Measurements from ENCODE around the gene NTRK3.

NTRK3 gene

DNA sequence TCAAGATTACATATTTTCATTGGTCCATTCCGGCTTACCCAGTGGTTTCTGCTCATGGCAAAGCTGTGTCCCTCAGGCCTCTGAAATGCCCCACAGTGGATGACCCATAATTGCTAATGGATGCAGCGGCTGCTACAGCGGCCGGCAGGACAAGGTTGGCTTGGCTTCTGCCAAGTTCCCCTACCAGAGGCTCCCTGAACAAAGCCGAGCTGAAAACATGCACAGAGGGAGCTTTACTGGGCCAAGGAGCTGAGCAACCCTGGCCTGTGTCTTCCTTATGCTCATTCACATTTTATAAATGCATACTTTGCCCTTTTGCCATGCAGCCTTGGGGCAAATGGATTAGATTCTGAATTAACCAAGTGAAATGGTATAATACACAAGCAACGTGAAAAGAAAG, 150.5 kb downstream of the NTRK3 start:
- H3K27ac ChIP-seq = no peak overlapping the region
- no peak for DNase-seq (ENCODE audit: low spot score)
- ChIA-PET CTCF (interaction anchor here (0.7 kb wide), 1 partner anchor 1157 kb away, joined by 3 read pairs; no protein-coding TSS in a partner anchor), POLR2A (ENCODE audit: low non-redundant PET) (no interaction called here)
- TF ChIP-seq, protein P1, sequence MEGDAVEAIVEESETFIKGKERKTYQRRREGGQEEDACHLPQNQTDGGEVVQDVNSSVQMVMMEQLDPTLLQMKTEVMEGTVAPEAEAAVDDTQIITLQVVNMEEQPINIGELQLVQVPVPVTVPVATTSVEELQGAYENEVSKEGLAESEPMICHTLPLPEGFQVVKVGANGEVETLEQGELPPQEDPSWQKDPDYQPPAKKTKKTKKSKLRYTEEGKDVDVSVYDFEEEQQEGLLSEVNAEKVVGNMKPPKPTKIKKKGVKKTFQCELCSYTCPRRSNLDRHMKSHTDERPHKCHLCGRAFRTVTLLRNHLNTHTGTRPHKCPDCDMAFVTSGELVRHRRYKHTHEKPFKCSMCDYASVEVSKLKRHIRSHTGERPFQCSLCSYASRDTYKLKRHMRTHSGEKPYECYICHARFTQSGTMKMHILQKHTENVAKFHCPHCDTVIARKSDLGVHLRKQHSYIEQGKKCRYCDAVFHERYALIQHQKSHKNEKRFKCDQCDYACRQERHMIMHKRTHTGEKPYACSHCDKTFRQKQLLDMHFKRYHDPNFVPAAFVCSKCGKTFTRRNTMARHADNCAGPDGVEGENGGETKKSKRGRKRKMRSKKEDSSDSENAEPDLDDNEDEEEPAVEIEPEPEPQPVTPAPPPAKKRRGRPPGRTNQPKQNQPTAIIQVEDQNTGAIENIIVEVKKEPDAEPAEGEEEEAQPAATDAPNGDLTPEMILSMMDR (conservative IDR thresholded peaks at IDR 0.05; ENCODE audit: low read depth) = no peak

DNA sequence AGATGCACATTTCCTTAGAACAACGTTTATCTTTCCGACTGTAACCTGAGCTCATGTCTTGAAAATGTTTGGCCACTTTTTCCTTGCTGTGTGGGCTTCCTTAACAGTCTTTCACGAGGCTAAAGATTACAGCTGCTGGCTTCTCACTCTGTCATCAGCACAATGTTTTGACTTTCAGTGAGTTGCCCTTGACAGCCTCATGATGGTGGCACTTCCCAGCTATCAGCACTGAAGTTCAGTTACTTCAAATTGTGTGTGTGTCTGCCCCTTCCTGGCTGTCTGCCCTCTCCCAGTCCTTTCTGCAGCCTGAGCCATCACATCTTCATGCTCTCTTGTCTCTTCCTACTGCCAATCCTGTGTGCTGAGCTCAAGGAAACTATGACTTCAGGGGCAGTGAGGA, 152.2 kb downstream of the NTRK3 start:
- ChIA-PET POLR2A (ENCODE audit: low non-redundant PET) (no interaction called here), CTCF (no interaction called here)
- TF ChIP-seq, protein P1 (conservative IDR thresholded peaks at IDR 0.05; ENCODE audit: low read depth) = no peak
- no peak overlapping the region for H3K27ac ChIP-seq
- no peak for DNase-seq (ENCODE audit: low spot score)

- H3K27ac ChIP-seq = no peak overlapping the region
- POLR2A ChIA-PET (ENCODE audit: low non-redundant PET) = no interaction called here
- no peak for DNase-seq (ENCODE audit: low spot score)
- CTCF ChIA-PET = interaction anchor here (0.5 to 0.6 kb wide), 2 partner anchors 1144 to 1310 kb away, joined by 3 to 5 read pairs; no protein-coding TSS in a partner anchor
- TF ChIP-seq, protein P1 (conservative IDR thresholded peaks at IDR 0.05; ENCODE audit: low read depth) = no peak
Observed at GRCh38 chr15:88100181-88100580, 156.4 kb downstream of the NTRK3 start.

- TF ChIP-seq, protein P1 (conservative IDR thresholded peaks at IDR 0.05; ENCODE audit: low read depth) = no peak
- POLR2A ChIA-PET (ENCODE audit: low non-redundant PET) = no interaction called here
- CTCF ChIA-PET = no interaction called here
- no peak for DNase-seq (ENCODE audit: low spot score)
- H3K27ac ChIP-seq = no peak overlapping the region
Observed at GRCh38 chr15:88098361-88098760, 158.2 kb downstream of the NTRK3 start.

DNA sequence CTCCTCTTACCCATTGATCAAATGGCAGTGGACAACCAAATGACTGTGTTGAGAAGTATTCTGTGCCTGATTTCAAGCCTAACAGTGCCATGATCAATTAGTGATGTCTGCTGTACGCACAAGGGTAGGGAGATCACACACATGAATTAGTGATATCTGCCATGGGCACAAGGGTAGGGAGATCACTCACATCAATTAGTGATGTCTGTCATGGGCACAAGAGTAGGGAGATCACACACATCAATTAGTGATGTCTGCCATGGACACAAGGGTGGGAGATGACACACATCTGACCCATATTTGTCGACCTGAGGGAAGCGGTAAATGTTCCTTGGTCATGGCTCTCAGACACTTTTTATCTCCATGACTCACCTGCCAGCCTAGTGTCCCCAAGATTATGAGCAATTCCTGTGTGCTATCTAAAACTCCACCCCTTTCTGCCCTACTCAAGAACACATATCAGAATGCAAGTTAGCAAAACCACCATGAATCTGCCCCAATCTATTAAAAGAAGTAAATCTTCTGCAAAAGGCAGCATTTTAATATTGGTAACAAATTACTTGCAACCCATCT, 165.0 kb downstream of the NTRK3 start:
- POLR2A ChIA-PET (ENCODE audit: low non-redundant PET) = no interaction called here

DNA sequence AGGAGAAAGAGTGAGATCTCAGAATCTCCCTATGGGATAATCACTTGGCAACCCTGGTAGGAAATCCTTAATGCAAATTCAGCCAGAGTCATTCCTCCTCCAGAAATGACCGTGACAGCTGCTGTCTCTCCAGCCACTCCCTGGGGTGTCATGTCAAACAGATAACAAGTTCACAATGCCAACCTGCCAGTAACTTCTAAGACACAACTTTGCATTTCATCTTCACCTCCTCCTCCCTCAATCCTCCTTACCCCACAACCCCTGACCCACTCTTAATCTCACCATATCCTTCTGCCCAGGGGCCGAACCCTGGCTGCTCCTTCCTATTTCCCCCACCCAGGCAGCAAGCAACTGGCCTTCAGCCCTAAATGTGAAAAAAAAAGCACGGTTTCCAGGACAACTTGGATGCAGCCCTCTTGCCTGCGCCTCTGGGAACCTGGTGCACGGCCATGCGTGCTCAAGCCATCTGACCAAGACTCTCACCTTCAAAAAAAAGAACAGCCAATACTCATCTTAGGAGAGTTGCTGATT, 166.0 kb downstream of the NTRK3 start:
- CTCF ChIA-PET = no interaction called here
- no peak for DNase-seq (ENCODE audit: low spot score)
- POLR2A ChIA-PET (ENCODE audit: low non-redundant PET) = no interaction called here
- no peak overlapping the region for H3K27ac ChIP-seq
- TF ChIP-seq, protein P1 (conservative IDR thresholded peaks at IDR 0.05; ENCODE audit: low read depth) = no peak

More for the DNA sequence above, 165.0 kb downstream of the NTRK3 start:
- DNase-seq (ENCODE audit: low spot score) = no peak
- TF ChIP-seq, protein P1 (conservative IDR thresholded peaks at IDR 0.05; ENCODE audit: low read depth) = no peak
- H3K27ac ChIP-seq = no peak overlapping the region
- CTCF ChIA-PET = no interaction called here
